Right hindlimb (tissue), 1 donor: ENCODE results near the gene SPRED1.

Experiments
- DNase-seq: peaks from one replicate; pipeline ENCODE4 v3.0.0-alpha.2; 2018

Gene SPRED1

GRCh38 chr15:38369936-38370478 lies 117.4 kb downstream of the SPRED1 start:
- no peak for DNase-seq

GRCh38 chr15:38373016-38373415 lies 120.4 kb downstream of the SPRED1 start:
- DNase-seq, result no peak

GRCh38 chr15:38374029-38374428 lies 121.4 kb downstream of the SPRED1 start:
- DNase-seq, result peak; percentile 65

- peak; percentile 66 for DNase-seq
Measured at GRCh38 chr15:38374556-38374955, 121.9 kb downstream of the SPRED1 start.

- DNase-seq, result peak; percentile 39
Measured at GRCh38 chr15:38376081-38376480, 123.4 kb downstream of the SPRED1 start.

GRCh38 chr15:38377636-38378035 lies 125.0 kb downstream of the SPRED1 start:
- no peak for DNase-seq

GRCh38 chr15:38378161-38378560 lies 125.5 kb downstream of the SPRED1 start:
- DNase-seq, result peak; percentile 79

GRCh38 chr15:38389924-38390542 lies 137.4 kb downstream of the SPRED1 start:
- DNase-seq, result peak; percentile 62

GRCh38 chr15:38391191-38391590 lies 138.6 kb downstream of the SPRED1 start:
- DNase-seq, result no peak

GRCh38 chr15:38398134-38398533 lies 145.5 kb downstream of the SPRED1 start:
- no peak for DNase-seq

- no peak for DNase-seq
Measured at GRCh38 chr15:38401106-38401505, 148.5 kb downstream of the SPRED1 start.

- DNase-seq, result no peak
Measured at GRCh38 chr15:38401701-38402100, 149.1 kb downstream of the SPRED1 start.

- no peak for DNase-seq
Measured at GRCh38 chr15:38406436-38406835, 153.8 kb downstream of the SPRED1 start.
